Measurements from ENCODE around the gene ANAPC1.
A peak's percentile ranks its signal among the peaks of the same experiment; 100 is the strongest.
"Not testable (repeated sequence)": the region's sequence is repeated elsewhere in the genome, so short reads cannot be mapped to it uniquely, and the experiment has no call there.

The ANAPC1 gene

DNA sequence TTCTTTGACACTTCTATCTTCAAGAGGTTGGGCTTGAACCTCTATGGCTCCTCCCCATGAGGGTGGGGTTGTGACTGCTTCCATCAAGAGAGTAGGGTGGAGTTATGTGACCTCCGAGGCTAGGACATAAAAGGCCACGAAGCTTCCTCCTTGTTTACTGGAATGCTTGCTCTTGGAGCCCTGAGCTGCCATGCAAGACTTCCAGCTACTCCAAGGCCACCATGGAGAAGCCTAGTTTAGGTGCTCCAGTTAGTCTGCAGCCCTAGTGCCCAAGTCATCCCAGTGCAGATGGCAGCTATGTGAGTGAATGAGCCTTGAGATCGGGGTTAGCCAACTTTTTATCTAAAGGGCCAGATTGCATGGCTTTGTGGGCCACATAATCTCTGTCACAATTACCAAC, 12.0 kb upstream of the ANAPC1 start:
- Histone ChIP-seq H3K27me3 (ENCODE audit: control insufficient read depth in 1 of 2, insufficient read depth in 2 of 2, low read length in 2 of 2) (no peaks in the 10 kb centered on the region), H3K4me1 (ENCODE audit: control insufficient read depth in 1 of 2, insufficient read depth in 2 of 2, low read length in 2 of 2) (peaks cover 13 to 19% of the 10 kb centered on the region in 2 donors), H3K4me3 (ENCODE audit: low read depth in 1 of 2, low read length in 2 of 2) (no peak overlapping the region), H3K9ac (ENCODE audit: low read depth in 1 of 2, low read length in 2 of 2) (no peak overlapping the region), H3K27ac (ENCODE audit: low read depth, low read length) (no peak overlapping the region), H3K9me3 (ENCODE audit: control insufficient read depth in 1 of 2, low read length in 2 of 2) (no peaks in the 10 kb centered on the region), H3K36me3 (ENCODE audit: control insufficient read depth in 1 of 2, insufficient read depth in 2 of 2, low read length in 2 of 2) (no peaks in the 10 kb centered on the region)

DNA sequence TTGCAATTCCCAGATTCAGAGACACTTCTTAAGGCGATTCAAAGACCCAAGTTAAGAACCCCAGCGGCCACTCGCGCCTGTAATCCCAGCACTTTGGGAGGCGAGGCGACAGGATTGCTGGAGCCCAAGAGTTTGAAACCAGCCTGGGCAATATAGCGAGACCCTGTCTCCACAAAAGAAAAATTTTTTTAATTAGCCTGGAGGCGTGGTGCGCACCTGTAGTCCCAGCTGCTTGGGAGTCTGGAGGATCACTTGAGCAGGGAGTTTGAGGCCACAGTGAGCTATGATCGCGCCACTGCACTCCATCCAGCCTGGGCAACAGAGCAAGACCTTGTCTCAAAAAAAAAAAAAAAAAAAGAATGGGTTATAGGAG, 585 bp upstream of the ANAPC1 start:
- Histone ChIP-seq H3K4me1 (ENCODE audit: control insufficient read depth in 1 of 2, insufficient read depth in 2 of 2, low read length in 2 of 2) (no peaks in the 10 kb centered on the region), H3K27me3 (ENCODE audit: control insufficient read depth in 1 of 2, insufficient read depth in 2 of 2, low read length in 2 of 2) (no peaks in the 10 kb centered on the region), H3K27ac (ENCODE audit: low read depth, low read length) (no peak overlapping the region), H3K36me3 (ENCODE audit: control insufficient read depth in 1 of 2, insufficient read depth in 2 of 2, low read length in 2 of 2) (no peaks in the 10 kb centered on the region), H3K4me3 (ENCODE audit: low read depth in 1 of 2, low read length in 2 of 2) (peak overlapping the region; percentile 94 to 98), H3K9ac (ENCODE audit: low read depth in 1 of 2, low read length in 2 of 2) (peak overlapping the region; percentile 72 to 98), H3K9me3 (ENCODE audit: control insufficient read depth in 1 of 2, low read length in 2 of 2) (no peaks in the 10 kb centered on the region)

DNA sequence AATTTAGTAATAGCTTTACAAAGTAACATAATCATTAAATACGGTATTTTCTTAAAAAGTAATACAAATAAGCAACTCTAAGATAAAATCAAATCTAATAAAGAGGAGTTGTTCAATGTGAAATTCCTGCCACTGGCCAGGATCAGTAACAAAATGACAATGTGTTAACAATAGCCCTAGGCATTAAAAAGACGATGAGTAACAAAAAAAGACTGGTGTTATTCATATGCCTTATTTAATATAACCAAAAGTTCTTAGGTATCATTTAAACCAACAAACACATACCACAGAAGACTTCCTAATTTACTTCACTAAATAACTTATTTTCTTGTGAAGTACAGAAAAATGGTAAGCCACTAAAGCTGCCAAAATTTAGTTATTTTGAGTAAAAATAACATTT, 11.2 kb downstream of the ANAPC1 start:
- not testable (repeated sequence) for H3K27me3 ChIP-seq (ENCODE audit: control insufficient read depth in 1 of 2, insufficient read depth in 2 of 2, low read length in 2 of 2); H3K4me3 ChIP-seq (ENCODE audit: low read depth in 1 of 2, low read length in 2 of 2); H3K9me3 ChIP-seq (ENCODE audit: control insufficient read depth in 1 of 2, low read length in 2 of 2); H3K9ac ChIP-seq (ENCODE audit: low read depth in 1 of 2, low read length in 2 of 2); H3K27ac ChIP-seq (ENCODE audit: low read depth, low read length); H3K4me1 ChIP-seq (ENCODE audit: control insufficient read depth in 1 of 2, insufficient read depth in 2 of 2, low read length in 2 of 2); H3K36me3 ChIP-seq (ENCODE audit: control insufficient read depth in 1 of 2, insufficient read depth in 2 of 2, low read length in 2 of 2)

DNA sequence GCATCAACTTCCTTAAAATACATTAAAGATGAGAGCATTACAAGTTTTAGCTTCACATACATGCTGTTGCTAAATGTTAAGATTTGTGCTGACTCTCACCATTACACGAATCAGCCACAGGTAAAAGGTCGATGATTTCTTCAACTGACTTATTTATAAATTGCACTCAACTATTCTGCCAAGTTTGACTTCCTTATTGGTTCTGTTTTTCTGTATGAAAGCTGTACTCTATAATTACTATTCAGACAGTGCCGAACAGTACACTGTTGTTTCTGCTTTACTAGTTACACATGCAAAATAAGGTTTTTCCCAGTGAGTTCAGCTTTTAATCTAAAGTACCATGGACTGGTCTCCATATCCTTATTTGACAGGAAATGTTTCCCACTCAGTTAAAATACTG, 18.9 kb downstream of the ANAPC1 start:
- H3K9me3 ChIP-seq (ENCODE audit: control insufficient read depth in 1 of 2, low read length in 2 of 2); H3K4me3 ChIP-seq (ENCODE audit: low read depth in 1 of 2, low read length in 2 of 2); H3K27me3 ChIP-seq (ENCODE audit: control insufficient read depth in 1 of 2, insufficient read depth in 2 of 2, low read length in 2 of 2); H3K9ac ChIP-seq (ENCODE audit: low read depth in 1 of 2, low read length in 2 of 2); H3K4me1 ChIP-seq (ENCODE audit: control insufficient read depth in 1 of 2, insufficient read depth in 2 of 2, low read length in 2 of 2); H3K27ac ChIP-seq (ENCODE audit: low read depth, low read length); H3K36me3 ChIP-seq (ENCODE audit: control insufficient read depth in 1 of 2, insufficient read depth in 2 of 2, low read length in 2 of 2): not testable (repeated sequence)

DNA sequence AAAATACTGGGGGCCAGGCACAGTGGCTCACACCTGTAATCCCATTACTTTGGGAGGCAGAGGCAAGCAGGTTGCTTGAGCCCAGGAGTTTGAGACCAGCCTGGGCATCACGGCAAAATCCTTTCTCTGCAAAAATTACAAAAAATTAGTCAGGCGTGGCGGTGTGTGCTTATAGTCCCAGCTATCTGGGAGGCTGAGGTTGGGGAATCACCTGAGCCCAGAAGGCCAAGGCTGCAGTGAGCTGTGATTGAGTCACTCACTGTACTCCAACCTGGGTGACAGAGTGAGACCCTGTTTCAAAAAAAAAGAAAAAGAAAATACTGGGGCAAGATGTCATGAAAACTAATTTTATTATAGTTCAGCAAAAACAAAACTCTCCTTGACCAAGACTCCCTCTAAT, 24.0 kb downstream of the ANAPC1 start:
- peaks cover 0 to 10% of the 10 kb centered on the region in 2 donors for H3K36me3 ChIP-seq (ENCODE audit: control insufficient read depth in 1 of 2, insufficient read depth in 2 of 2, low read length in 2 of 2)
- not testable (repeated sequence) for H3K27ac ChIP-seq (ENCODE audit: low read depth, low read length); H3K27me3 ChIP-seq (ENCODE audit: control insufficient read depth in 1 of 2, insufficient read depth in 2 of 2, low read length in 2 of 2); H3K4me3 ChIP-seq (ENCODE audit: low read depth in 1 of 2, low read length in 2 of 2); H3K9ac ChIP-seq (ENCODE audit: low read depth in 1 of 2, low read length in 2 of 2); H3K4me1 ChIP-seq (ENCODE audit: control insufficient read depth in 1 of 2, insufficient read depth in 2 of 2, low read length in 2 of 2); H3K9me3 ChIP-seq (ENCODE audit: control insufficient read depth in 1 of 2, low read length in 2 of 2)

DNA sequence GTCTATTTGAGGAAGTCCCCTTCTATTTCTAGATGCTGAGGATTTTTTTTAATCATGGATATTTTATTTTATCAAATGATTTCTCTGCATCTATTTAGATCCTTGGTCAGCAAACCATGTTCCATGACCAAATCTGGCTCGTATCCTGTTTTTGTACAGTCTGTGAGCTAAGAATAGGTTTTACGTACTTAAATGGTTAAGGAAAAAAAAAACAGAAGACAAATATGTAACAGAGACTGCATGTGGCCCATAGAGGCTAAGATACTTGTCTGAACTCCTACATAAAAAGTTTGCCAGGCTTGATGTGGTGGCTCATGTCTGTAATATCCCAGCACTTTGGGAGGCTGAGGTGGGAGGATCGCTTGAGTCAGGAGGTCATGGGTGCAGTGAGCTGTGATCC, 31.4 kb downstream of the ANAPC1 start:
- not testable (repeated sequence) for H3K27ac ChIP-seq (ENCODE audit: low read depth, low read length); H3K4me1 ChIP-seq (ENCODE audit: control insufficient read depth in 1 of 2, insufficient read depth in 2 of 2, low read length in 2 of 2); H3K4me3 ChIP-seq (ENCODE audit: low read depth in 1 of 2, low read length in 2 of 2); H3K36me3 ChIP-seq (ENCODE audit: control insufficient read depth in 1 of 2, insufficient read depth in 2 of 2, low read length in 2 of 2); H3K9ac ChIP-seq (ENCODE audit: low read depth in 1 of 2, low read length in 2 of 2); H3K27me3 ChIP-seq (ENCODE audit: control insufficient read depth in 1 of 2, insufficient read depth in 2 of 2, low read length in 2 of 2); H3K9me3 ChIP-seq (ENCODE audit: control insufficient read depth in 1 of 2, low read length in 2 of 2)

DNA sequence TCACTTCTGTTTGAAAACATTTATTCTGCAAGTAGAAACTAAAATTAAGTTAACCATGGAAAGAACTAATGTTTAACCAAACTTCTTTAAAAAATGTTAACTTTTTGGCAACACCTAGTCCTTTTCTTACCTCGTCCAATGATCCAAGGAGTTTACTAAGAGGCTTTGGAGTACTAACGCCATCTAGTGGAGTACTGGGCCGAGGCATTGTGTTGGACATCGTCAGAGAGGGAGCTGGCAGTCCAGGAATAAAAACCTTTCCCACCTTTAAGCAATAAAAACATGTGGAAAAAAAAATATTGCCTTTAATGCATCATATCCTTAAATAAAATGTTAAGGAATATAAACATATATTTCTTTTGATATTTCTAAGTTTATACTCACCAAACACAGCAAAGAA, 33.3 kb downstream of the ANAPC1 start:
- H3K4me1 ChIP-seq (ENCODE audit: control insufficient read depth in 1 of 2, insufficient read depth in 2 of 2, low read length in 2 of 2); H3K36me3 ChIP-seq (ENCODE audit: control insufficient read depth in 1 of 2, insufficient read depth in 2 of 2, low read length in 2 of 2); H3K27me3 ChIP-seq (ENCODE audit: control insufficient read depth in 1 of 2, insufficient read depth in 2 of 2, low read length in 2 of 2); H3K27ac ChIP-seq (ENCODE audit: low read depth, low read length); H3K9ac ChIP-seq (ENCODE audit: low read depth in 1 of 2, low read length in 2 of 2); H3K4me3 ChIP-seq (ENCODE audit: low read depth in 1 of 2, low read length in 2 of 2); H3K9me3 ChIP-seq (ENCODE audit: control insufficient read depth in 1 of 2, low read length in 2 of 2): not testable (repeated sequence)

DNA sequence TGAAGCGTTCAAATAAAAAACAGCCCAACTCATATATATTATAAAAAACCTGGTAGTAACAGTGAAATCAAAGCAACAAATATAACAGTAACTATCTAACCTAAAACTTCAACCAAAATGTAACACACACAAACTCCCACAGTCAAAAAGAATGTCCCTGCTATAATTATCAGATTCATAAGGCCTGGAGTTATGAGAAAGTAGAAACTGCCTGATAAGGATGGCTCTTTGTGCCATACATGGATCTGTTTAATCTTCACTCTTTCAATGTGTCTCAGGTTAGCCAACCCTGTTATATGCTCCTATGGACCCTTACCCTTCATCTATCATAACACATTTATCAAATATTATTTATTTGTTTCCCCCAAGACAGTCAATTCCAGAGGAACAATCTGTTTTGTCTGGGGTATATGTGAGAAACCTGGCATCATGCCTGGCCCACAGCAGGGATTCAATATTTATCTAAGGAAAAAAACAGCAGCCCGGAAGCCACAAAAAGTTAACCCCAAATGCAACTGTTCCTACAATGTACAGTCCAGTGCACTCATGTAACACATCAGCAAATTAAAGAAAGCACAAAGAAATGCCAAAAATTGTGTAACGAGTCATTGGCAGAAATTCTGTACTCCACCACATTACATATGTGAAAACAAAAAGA, 44.2 kb downstream of the ANAPC1 start:
- not testable (repeated sequence) for H3K4me3 ChIP-seq (ENCODE audit: low read depth in 1 of 2, low read length in 2 of 2); H3K27ac ChIP-seq (ENCODE audit: low read depth, low read length); H3K36me3 ChIP-seq (ENCODE audit: control insufficient read depth in 1 of 2, insufficient read depth in 2 of 2, low read length in 2 of 2); H3K9ac ChIP-seq (ENCODE audit: low read depth in 1 of 2, low read length in 2 of 2); H3K9me3 ChIP-seq (ENCODE audit: control insufficient read depth in 1 of 2, low read length in 2 of 2); H3K4me1 ChIP-seq (ENCODE audit: control insufficient read depth in 1 of 2, insufficient read depth in 2 of 2, low read length in 2 of 2); H3K27me3 ChIP-seq (ENCODE audit: control insufficient read depth in 1 of 2, insufficient read depth in 2 of 2, low read length in 2 of 2)

DNA sequence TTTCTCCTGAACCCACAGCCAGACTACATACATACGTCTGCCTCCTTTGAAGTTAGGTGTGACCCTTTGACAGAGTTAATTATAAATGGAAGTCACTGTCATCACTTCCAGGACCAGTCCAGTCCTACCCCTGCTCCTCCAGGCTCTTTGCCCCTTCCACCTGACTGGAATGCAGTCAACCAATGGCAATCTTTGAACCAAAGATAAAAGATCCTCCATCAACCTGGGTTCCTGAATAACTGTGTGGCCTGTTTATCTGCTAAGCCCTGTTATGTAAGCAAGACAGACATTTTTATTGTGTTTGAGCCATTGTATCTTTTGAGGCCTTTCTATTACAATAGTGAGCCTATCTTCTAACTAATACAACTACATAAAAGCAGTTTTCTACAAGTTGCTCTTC, 45.0 kb downstream of the ANAPC1 start:
- H3K27me3 ChIP-seq (ENCODE audit: control insufficient read depth in 1 of 2, insufficient read depth in 2 of 2, low read length in 2 of 2); H3K9me3 ChIP-seq (ENCODE audit: control insufficient read depth in 1 of 2, low read length in 2 of 2); H3K27ac ChIP-seq (ENCODE audit: low read depth, low read length); H3K9ac ChIP-seq (ENCODE audit: low read depth in 1 of 2, low read length in 2 of 2); H3K4me3 ChIP-seq (ENCODE audit: low read depth in 1 of 2, low read length in 2 of 2); H3K36me3 ChIP-seq (ENCODE audit: control insufficient read depth in 1 of 2, insufficient read depth in 2 of 2, low read length in 2 of 2); H3K4me1 ChIP-seq (ENCODE audit: control insufficient read depth in 1 of 2, insufficient read depth in 2 of 2, low read length in 2 of 2): not testable (repeated sequence)

DNA sequence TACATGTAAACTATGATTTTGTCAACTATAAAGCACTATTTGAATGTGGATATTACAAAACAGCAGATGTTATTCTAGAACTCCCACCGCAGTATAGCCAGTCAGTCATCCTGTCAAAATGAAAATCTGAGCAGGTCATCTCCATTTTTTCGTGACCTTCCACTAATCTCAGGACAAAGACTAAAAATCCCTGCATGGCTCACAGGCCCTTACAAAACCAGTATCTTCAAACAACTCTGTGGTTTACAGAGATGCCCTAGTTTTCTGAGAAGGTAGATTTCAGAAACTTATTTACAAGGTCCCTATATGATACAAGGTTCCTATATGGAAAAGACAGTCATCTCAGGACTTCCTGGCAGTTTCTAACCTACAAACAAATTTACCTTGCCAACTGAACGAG, 49.8 kb downstream of the ANAPC1 start:
- H3K4me1 ChIP-seq (ENCODE audit: control insufficient read depth in 1 of 2, insufficient read depth in 2 of 2, low read length in 2 of 2); H3K9ac ChIP-seq (ENCODE audit: low read depth in 1 of 2, low read length in 2 of 2); H3K36me3 ChIP-seq (ENCODE audit: control insufficient read depth in 1 of 2, insufficient read depth in 2 of 2, low read length in 2 of 2); H3K27me3 ChIP-seq (ENCODE audit: control insufficient read depth in 1 of 2, insufficient read depth in 2 of 2, low read length in 2 of 2); H3K4me3 ChIP-seq (ENCODE audit: low read depth in 1 of 2, low read length in 2 of 2); H3K9me3 ChIP-seq (ENCODE audit: control insufficient read depth in 1 of 2, low read length in 2 of 2); H3K27ac ChIP-seq (ENCODE audit: low read depth, low read length): not testable (repeated sequence)

DNA sequence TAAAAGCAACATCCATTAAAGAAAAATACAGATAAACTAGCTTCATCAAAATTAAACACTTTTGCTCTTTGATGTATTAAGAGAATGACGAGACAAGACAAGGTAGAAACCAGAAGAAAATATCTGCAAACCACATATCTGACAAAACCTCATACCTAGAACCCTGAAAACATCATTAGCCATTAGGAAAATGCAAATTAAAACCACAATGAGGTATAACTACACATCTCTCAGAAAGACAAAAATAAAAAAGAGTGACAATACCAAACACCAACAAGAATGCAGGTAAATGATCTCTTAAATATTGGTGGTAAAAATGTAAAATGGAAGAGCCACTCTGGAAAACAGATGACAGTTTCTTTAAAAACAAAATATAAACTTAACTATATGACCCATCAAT, 53.5 kb downstream of the ANAPC1 start:
- H3K27me3 ChIP-seq (ENCODE audit: control insufficient read depth in 1 of 2, insufficient read depth in 2 of 2, low read length in 2 of 2); H3K36me3 ChIP-seq (ENCODE audit: control insufficient read depth in 1 of 2, insufficient read depth in 2 of 2, low read length in 2 of 2); H3K9ac ChIP-seq (ENCODE audit: low read depth in 1 of 2, low read length in 2 of 2); H3K4me3 ChIP-seq (ENCODE audit: low read depth in 1 of 2, low read length in 2 of 2); H3K9me3 ChIP-seq (ENCODE audit: control insufficient read depth in 1 of 2, low read length in 2 of 2); H3K4me1 ChIP-seq (ENCODE audit: control insufficient read depth in 1 of 2, insufficient read depth in 2 of 2, low read length in 2 of 2); H3K27ac ChIP-seq (ENCODE audit: low read depth, low read length): not testable (repeated sequence)

Data from duodenal mucosa (tissue), 2 donors.